Caco-2 (cell line): ENCODE data around the gene KRT83. TPM values are rescaled to one million over a fixed set of nuclear protein-coding genes. Genes with fewer than 3 reads are reported as not detected.

Source experiments
- BruUV-seq: library from RNA; stranded (reverse); fragments of 400-500 nt; replicated peaks from 2 replicates; lab custom pipeline; 2021; lab: Mats Ljungman, UMichigan
- CTCF ChIA-PET: fragments of 300-600 bp; sonication (Branson Sonifier 250); formaldehyde crosslinking; loops from one replicate; lab custom pipeline; 2022; ENCODE audit warnings: antibody characterized with exemption; lab: Charles Lee
- POLR2A ChIA-PET: fragments of 300-600 bp; sonication (Branson Sonifier 250); formaldehyde crosslinking; loops from one replicate; lab custom pipeline; 2022; ENCODE audit warnings: antibody characterized with exemption; lab: Charles Lee
- DNase-seq, 2 experiments: peaks; one replicate each; pipeline versions ENCODE4 v3.0.0 to v3.0.0-alpha.2; 2020 to 2022
- H3K27me3 ChIP-seq: replicated peaks from 2 replicates; pipeline ENCODE4 v1.6.0; 2011; ENCODE audit warnings: low read length; ENCODE audit not compliant: control insufficient read depth, insufficient read depth
- H3K36me3 ChIP-seq: 2 replicates; pipeline ENCODE4 v1.5.1; 2011; ENCODE audit warnings: low read length; ENCODE audit not compliant: control insufficient read depth, insufficient read depth
- H3K4me1 ChIP-seq: fragments of 250-450 bp; sonication (Bioruptor Pico); 2 replicates; pipeline ENCODE4 v1.5.1; 2020; ENCODE audit warnings: mild to moderate bottlenecking
- H3K4me3 ChIP-seq: 2 replicates; pipeline ENCODE4 v1.5.1; 2011; ENCODE audit warnings: low read depth, mild to moderate bottlenecking, control low read depth, low read length
- H3K9me3 ChIP-seq: fragments of 250-450 bp; sonication (Bioruptor Pico); 2 replicates; pipeline ENCODE4 v1.5.1; 2020; ENCODE audit warnings: mild to moderate bottlenecking, moderate library complexity
- H3K27ac Mint-ChIP-seq: one replicate; pipeline ENCODE4 v1.8.0; 2022; ENCODE audit warnings: mixed read lengths; ENCODE audit not compliant: unreplicated experiment
- H3K27me3 Mint-ChIP-seq: one replicate; pipeline ENCODE4 v1.8.0; 2022; ENCODE audit warnings: mixed read lengths; ENCODE audit not compliant: insufficient read depth, unreplicated experiment
- H3K36me3 Mint-ChIP-seq: one replicate; pipeline ENCODE4 v1.8.0; 2022; ENCODE audit warnings: mild to moderate bottlenecking, mixed read lengths; ENCODE audit not compliant: insufficient read depth, unreplicated experiment
- H3K4me1 Mint-ChIP-seq: one replicate; pipeline ENCODE4 v1.8.0; 2022; ENCODE audit warnings: low read depth, mixed read lengths; ENCODE audit not compliant: unreplicated experiment
- H3K4me3 Mint-ChIP-seq: one replicate; pipeline ENCODE4 v1.8.0; 2022; ENCODE audit warnings: mild to moderate bottlenecking, moderate library complexity, mixed read lengths; ENCODE audit not compliant: unreplicated experiment
- H3K9me3 Mint-ChIP-seq: one replicate; pipeline ENCODE4 v1.8.0; 2022; ENCODE audit warnings: mixed read lengths; ENCODE audit not compliant: unreplicated experiment
- CTCF ChIP-seq, 2 experiments: fragments of 200-600 bp in 1 of 2; IDR thresholded peaks; 1 replicate in 1 of 2; 2 replicates in 1 of 2; pipeline versions ENCODE4 v1.5.1 to v1.8.0; 2011 to 2022; ENCODE audit warnings: antibody characterized with exemption in 1 of 2, control low read depth in 1 of 2, inconsistent platforms in 1 of 2, low read depth in 1 of 2, low read length in 1 of 2, mild to moderate bottlenecking in 1 of 2, moderate library complexity in 1 of 2; ENCODE audit not compliant: insufficient read depth in 1 of 2, severe bottlenecking in 1 of 2, unreplicated experiment in 1 of 2
- intact Hi-C: fragments of 100-400 bp; cut with micrococcal nuclease; formaldehyde crosslinking; loops from one replicate; pipeline ENCODE4 v1.10.0; 2022; ENCODE audit not compliant: unreplicated experiment
- total RNA-seq: library from RNA; stranded (reverse); gene quantifications from 2 replicates; pipeline ENCODE4 v1.2.3, GENCODE V29; 2022

The KRT83 gene
- total RNA-seq, 1 experiment from 2014 or later, result not detected

DNA sequence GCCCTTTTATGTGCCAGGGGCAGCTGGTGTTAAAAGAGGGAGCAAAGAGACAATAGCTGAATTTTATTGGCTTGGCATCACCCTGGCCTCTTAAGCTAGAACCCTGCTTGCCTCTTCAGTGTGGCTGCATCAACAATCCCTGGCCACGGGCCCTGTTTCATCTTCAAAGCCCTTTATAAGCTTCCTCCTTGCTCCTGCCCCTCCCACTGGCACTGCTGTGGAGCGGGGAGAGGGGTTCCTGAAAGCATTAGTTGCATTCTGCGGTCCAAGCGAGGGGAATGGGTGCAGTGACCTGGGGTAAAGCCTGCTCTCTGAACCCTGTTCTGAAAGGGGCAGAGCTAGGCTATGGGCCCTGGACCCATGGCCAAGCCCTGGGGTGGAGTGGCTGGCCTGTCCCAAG, 220 bp upstream of the KRT83 start:
- DNase-seq, result no peak
- intact Hi-C loops, result loop anchor here (1.0 kb wide), 1 partner anchor 25 kb away; no protein-coding TSS in a partner anchor
- Mint-ChIP-seq H3K27ac (no peak overlapping the region), H3K4me1 (no peaks in the 10 kb centered on the region), H3K27me3 (peaks cover 5% of the 10 kb centered on the region), H3K4me3 (no peak overlapping the region), H3K9me3 (no peaks in the 10 kb centered on the region), H3K36me3 (no peaks in the 10 kb centered on the region)
- Histone ChIP-seq H3K27me3 (no peaks in the 10 kb centered on the region; the same call in none of the 2 replicates), H3K9me3 (no peaks in the 10 kb centered on the region), H3K36me3 (no peaks in the 10 kb centered on the region), H3K4me3 (no peak overlapping the region), H3K4me1 (no peaks in the 10 kb centered on the region)
- ChIA-PET CTCF (interaction anchor here (1.3 kb wide), 1 partner anchor 10 kb away, joined by 3 read pairs; no protein-coding TSS in a partner anchor), POLR2A (no interaction called here)
- TF ChIP-seq CTCF (IDR thresholded peaks at IDR 0.05; ENCODE audit: insufficient read depth in 1 of 2, low read depth in 1 of 2, low read length in 1 of 2, severe bottlenecking in 1 of 2, unreplicated experiment in 1 of 2), result no peak
- BruUV-seq, result no TSS peak

DNA sequence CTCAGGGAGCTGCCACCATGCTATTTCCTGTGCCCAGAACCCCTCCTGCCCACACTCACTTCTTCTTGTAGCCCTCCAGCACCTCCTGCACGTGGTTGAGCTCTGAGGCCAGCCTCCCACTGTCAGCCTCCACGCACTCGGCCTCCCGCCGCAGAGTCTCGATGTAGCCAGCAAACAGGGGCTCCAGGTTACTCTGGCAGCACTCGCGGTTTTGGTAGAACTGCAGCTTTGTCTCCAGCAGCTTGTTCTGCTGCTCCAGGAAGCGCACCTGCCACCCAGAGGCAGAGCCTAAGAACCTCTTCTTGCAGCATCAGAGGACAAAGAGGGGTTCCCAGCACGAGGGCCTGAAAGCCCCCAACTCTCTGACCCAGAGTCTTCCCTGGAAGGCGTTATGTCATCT, 2.1 kb downstream of the KRT83 start:
- Histone ChIP-seq H3K4me3 (no peak overlapping the region), H3K36me3 (no peaks in the 10 kb centered on the region), H3K9me3 (no peaks in the 10 kb centered on the region), H3K27me3 (no peaks in the 10 kb centered on the region; the same call in 1 of the 2 replicates), H3K4me1 (no peaks in the 10 kb centered on the region)
- Mint-ChIP-seq H3K4me1 (peaks cover 6% of the 10 kb centered on the region), H3K9me3 (no peaks in the 10 kb centered on the region), H3K27ac (no peak overlapping the region), H3K27me3 (peaks cover 2% of the 10 kb centered on the region), H3K4me3 (no peak overlapping the region), H3K36me3 (no peaks in the 10 kb centered on the region)
- DNase-seq, result peak in 1 of 2 experiments; percentile 35
- CTCF ChIA-PET, result interaction anchor here (1.0 to 2.6 kb wide), 8 partner anchors 8 to 162 kb away, joined by 3 to 11 read pairs (median 5); no protein-coding TSS in a partner anchor
- intact Hi-C loops, result no loop called here
- no TSS peak for BruUV-seq
- POLR2A ChIA-PET, result no interaction called here
- TF ChIP-seq CTCF (IDR thresholded peaks at IDR 0.05; ENCODE audit: insufficient read depth in 1 of 2, low read depth in 1 of 2, low read length in 1 of 2, severe bottlenecking in 1 of 2, unreplicated experiment in 1 of 2), result peak; percentile 22 to 35

GRCh38 chr12:52318241-52318990, 2.8 kb downstream of the KRT83 start:
- H3K36me3 ChIP-seq, result no peaks in the 10 kb centered on the region
- BruUV-seq, result no TSS peak
- TF ChIP-seq CTCF (IDR thresholded peaks at IDR 0.05; ENCODE audit: insufficient read depth in 1 of 2, low read depth in 1 of 2, low read length in 1 of 2, severe bottlenecking in 1 of 2, unreplicated experiment in 1 of 2), result no peak
- H3K4me3 ChIP-seq, result no peak overlapping the region
- H3K9me3 ChIP-seq, result no peaks in the 10 kb centered on the region
- H3K4me3 Mint-ChIP-seq, result no peak overlapping the region
- H3K27me3 Mint-ChIP-seq, result peaks cover 2% of the 10 kb centered on the region
- peaks cover 6% of the 10 kb centered on the region for H3K4me1 Mint-ChIP-seq
- no peaks in the 10 kb centered on the region for H3K27me3 ChIP-seq
- no peak for DNase-seq
- ChIA-PET POLR2A (no interaction called here), CTCF (interaction anchor here (1.0 to 2.6 kb wide), 7 partner anchors 9 to 161 kb away, joined by 3 to 11 read pairs (median 5); no protein-coding TSS in a partner anchor)
- H3K4me1 ChIP-seq, result no peaks in the 10 kb centered on the region
- H3K27ac Mint-ChIP-seq, result no peak overlapping the region
- H3K36me3 Mint-ChIP-seq, result no peaks in the 10 kb centered on the region
- H3K9me3 Mint-ChIP-seq, result no peaks in the 10 kb centered on the region
- intact Hi-C loops, result no loop called here
